ENCODE results near the gene PLEKHA7. TPM values are rescaled to one million over a fixed set of nuclear protein-coding genes. Genes with fewer than 3 reads are reported as not detected.

The PLEKHA7 gene
- total and polyA plus RNA-seq, 2 of the 13 experiments (the other 11 are each of a cell fraction or from before 2014, with no cell fraction given) = 17.5 to 18.7 TPM

DNA sequence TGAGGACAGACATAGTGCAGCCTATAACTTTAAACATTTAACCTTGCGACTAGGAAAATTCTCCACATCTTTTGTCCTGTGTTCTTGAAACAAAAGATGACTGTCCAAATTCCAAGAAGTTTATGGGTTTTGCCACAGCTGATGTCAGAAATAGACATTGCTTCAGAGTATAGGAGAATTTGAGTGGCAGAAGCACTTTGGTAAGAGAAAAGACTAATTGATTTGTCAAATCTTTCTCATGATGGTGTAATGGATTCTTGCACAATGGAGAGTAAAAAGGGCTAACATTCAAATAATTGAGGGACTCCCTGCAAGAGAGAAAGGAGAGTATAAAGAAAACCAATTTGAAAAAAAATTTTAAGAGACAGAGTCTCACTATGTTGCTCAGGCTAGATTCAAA lies 250.5 kb downstream of the PLEKHA7 start:
- DNase-seq (ENCODE audit: low spot score) (no peak), ATAC-seq (no peak), FAIRE-seq (no peak)
- Histone ChIP-seq H3K27ac (ENCODE audit: extremely low read length, insufficient read depth, low read length) (no peak overlapping the region), H3K9ac (ENCODE audit: insufficient read depth, low read depth, low read length) (no peak overlapping the region), H3K27me3 (ENCODE audit: control insufficient read depth in 1 of 2, insufficient read depth in 2 of 2, low read length in 2 of 2) (no peaks in the 10 kb centered on the region), H3K9me3 (ENCODE audit: low read length) (no peaks in the 10 kb centered on the region), H3K36me3 (replicated peaks in 1 of 2; ENCODE audit: control insufficient read depth in 1 of 2, insufficient read depth in 2 of 2, low read length in 2 of 2) (no peaks in the 10 kb centered on the region), H3K4me1 (ENCODE audit: insufficient read depth, low read length) (peaks cover 6% of the 10 kb centered on the region), H3K4me2 (ENCODE audit: low read depth, low read length) (no peak overlapping the region), H4K20me1 (ENCODE audit: insufficient read depth, low read length) (no peaks in the 10 kb centered on the region), H3K79me2 (ENCODE audit: insufficient read depth, low read length) (no peaks in the 10 kb centered on the region), H3K4me3 (replicated peaks in 1 of 3; ENCODE audit: insufficient read depth in 1 of 3, low read depth in 2 of 3, low read length in 3 of 3) (no peak overlapping the region), H2AFZ (ENCODE audit: low read length) (no peak overlapping the region)
- TF ChIP-seq TEAD2 (CRISPR knock-in tag; IDR thresholded peaks at IDR 0.05) (no peak), ZNF670 (CRISPR knock-in tag; IDR thresholded peaks at IDR 0.05; ENCODE audit: borderline replicate concordance) (no peak), ZNF607 (CRISPR knock-in tag; IDR thresholded peaks at IDR 0.05; ENCODE audit: borderline replicate concordance) (no peak), GATA4 (IDR thresholded peaks at IDR 0.05; ENCODE audit: borderline replicate concordance, low read depth) (no peak), TBX3 (IDR thresholded peaks at IDR 0.05; ENCODE audit: borderline replicate concordance) (no peak), TMF1 (CRISPR knock-in tag; IDR thresholded peaks at IDR 0.05; ENCODE audit: low read depth) (no peak), ARID2 (CRISPR knock-in tag; IDR thresholded peaks at IDR 0.05; ENCODE audit: borderline replicate concordance) (no peak)
- TF ChIP-seq, protein P1, sequence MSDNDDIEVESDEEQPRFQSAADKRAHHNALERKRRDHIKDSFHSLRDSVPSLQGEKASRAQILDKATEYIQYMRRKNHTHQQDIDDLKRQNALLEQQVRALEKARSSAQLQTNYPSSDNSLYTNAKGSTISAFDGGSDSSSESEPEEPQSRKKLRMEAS (IDR thresholded peaks at IDR 0.05) = no peak
- BruUV-seq (replicated peaks) = no TSS peak
- in situ Hi-C loops (cut with HindIII; ENCODE audit: extremely low pct_ligation_motif_present, low pct_unique_long_range_greater_than_20kb) (no loop called here), intact Hi-C loops (cut with micrococcal nuclease; ENCODE audit: unreplicated experiment) (no loop called here)
- ChIA-PET CTCF (ENCODE audit: low intra/inter-chr PET ratio, low total read pairs) (no interaction called here), POLR2A (no interaction called here)
- WGBS (ENCODE audit: low lambda C conversion rate) = 100% methylated on average over 1 of the region's 1 CpG

DNA sequence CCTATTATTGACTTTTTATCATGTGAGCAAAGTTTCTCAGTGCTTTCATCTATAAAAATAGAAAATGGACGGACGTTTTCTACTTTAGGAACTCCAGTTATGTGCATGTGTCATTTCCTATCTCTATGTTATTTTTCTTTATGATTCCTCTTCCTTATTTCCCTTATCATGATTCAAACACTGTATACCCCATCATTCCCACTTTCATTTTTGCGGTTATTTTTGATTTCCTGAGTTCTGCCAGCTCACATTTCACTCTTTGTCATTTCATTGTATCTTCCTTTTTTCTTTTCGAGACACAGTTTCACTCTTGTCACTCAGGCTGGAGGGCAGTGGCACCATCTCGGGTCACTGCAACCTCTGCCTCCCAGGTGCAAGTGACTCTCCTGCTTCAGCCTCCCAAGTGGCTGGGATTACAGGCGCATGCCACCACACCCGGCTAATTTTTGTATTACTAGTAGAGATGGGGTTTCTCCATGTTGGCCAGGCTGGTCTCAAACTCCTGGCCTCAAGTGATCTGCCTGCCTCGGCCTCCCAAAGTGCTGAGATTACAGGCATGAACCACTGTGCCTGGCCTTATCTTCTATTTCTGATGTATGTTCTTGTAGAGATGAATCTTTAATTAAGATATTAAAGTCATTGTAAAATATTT lies 254.2 kb downstream of the PLEKHA7 start:
- intact Hi-C loops (cut with micrococcal nuclease; ENCODE audit: unreplicated experiment) = no loop called here
- in situ Hi-C loops (cut with HindIII; ENCODE audit: extremely low pct_ligation_motif_present, low pct_unique_long_range_greater_than_20kb) = no loop called here
- WGBS (ENCODE audit: low lambda C conversion rate) = 95% methylated on average over 8 of the region's 8 CpGs
- Histone ChIP-seq H3K4me2 (ENCODE audit: low read depth, low read length) (no peak overlapping the region), H3K27me3 (ENCODE audit: control insufficient read depth in 1 of 2, insufficient read depth in 2 of 2, low read length in 2 of 2) (no peaks in the 10 kb centered on the region), H3K9ac (ENCODE audit: insufficient read depth, low read depth, low read length) (no peak overlapping the region), H3K79me2 (ENCODE audit: insufficient read depth, low read length) (no peaks in the 10 kb centered on the region), H4K20me1 (ENCODE audit: insufficient read depth, low read length) (no peaks in the 10 kb centered on the region), H3K4me3 (replicated peaks in 1 of 3; ENCODE audit: insufficient read depth in 1 of 3, low read depth in 2 of 3, low read length in 3 of 3) (no peak overlapping the region), H3K36me3 (replicated peaks in 1 of 2; ENCODE audit: control insufficient read depth in 1 of 2, insufficient read depth in 2 of 2, low read length in 2 of 2) (peaks cover 0 to 2% of the 10 kb centered on the region in 2 experiments; a peak in 2 of 5 replicates), H2AFZ (ENCODE audit: low read length) (no peak overlapping the region), H3K27ac (ENCODE audit: extremely low read length, insufficient read depth, low read length) (no peak overlapping the region), H3K9me3 (ENCODE audit: low read length) (no peaks in the 10 kb centered on the region), H3K4me1 (ENCODE audit: insufficient read depth, low read length) (peaks cover 20% of the 10 kb centered on the region)
- POLR2A ChIA-PET = interaction anchor here (1.5 kb wide), 1 partner anchor 21 kb away, joined by 4 read pairs; the partner anchor contains the start of gene C11orf58
- CTCF ChIA-PET (ENCODE audit: low intra/inter-chr PET ratio, low total read pairs) = no interaction called here
- BruUV-seq (replicated peaks) = no TSS peak
- no peak for ATAC-seq
- FAIRE-seq = no peak
- DNase-seq (ENCODE audit: low spot score) = no peak
- TF ChIP-seq ZBTB42 (CRISPR knock-in tag; IDR thresholded peaks at IDR 0.05) (no peak), FOXJ3 (CRISPR knock-in tag; IDR thresholded peaks at IDR 0.05; ENCODE audit: borderline replicate concordance) (no peak), ZNF263 (CRISPR knock-in tag; IDR thresholded peaks at IDR 0.05) (no peak), ZSCAN22 (CRISPR knock-in tag; IDR thresholded peaks at IDR 0.05) (no peak), ZNF780A (CRISPR knock-in tag; IDR thresholded peaks at IDR 0.05) (no peak), RXRB (CRISPR knock-in tag; IDR thresholded peaks at IDR 0.05; ENCODE audit: borderline replicate concordance) (no peak), PRMT3 (CRISPR knock-in tag; IDR thresholded peaks at IDR 0.05; ENCODE audit: borderline replicate concordance, low read depth) (no peak)
- TF ChIP-seq, protein P2, sequence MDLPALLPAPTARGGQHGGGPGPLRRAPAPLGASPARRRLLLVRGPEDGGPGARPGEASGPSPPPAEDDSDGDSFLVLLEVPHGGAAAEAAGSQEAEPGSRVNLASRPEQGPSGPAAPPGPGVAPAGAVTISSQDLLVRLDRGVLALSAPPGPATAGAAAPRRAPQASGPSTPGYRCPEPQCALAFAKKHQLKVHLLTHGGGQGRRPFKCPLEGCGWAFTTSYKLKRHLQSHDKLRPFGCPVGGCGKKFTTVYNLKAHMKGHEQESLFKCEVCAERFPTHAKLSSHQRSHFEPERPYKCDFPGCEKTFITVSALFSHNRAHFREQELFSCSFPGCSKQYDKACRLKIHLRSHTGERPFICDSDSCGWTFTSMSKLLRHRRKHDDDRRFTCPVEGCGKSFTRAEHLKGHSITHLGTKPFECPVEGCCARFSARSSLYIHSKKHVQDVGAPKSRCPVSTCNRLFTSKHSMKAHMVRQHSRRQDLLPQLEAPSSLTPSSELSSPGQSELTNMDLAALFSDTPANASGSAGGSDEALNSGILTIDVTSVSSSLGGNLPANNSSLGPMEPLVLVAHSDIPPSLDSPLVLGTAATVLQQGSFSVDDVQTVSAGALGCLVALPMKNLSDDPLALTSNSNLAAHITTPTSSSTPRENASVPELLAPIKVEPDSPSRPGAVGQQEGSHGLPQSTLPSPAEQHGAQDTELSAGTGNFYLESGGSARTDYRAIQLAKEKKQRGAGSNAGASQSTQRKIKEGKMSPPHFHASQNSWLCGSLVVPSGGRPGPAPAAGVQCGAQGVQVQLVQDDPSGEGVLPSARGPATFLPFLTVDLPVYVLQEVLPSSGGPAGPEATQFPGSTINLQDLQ (CRISPR knock-in tag; IDR thresholded peaks at IDR 0.05) = no peak
